HG02840 (cell line): Measurements from ENCODE around the gene HSF5.

Source experiments
- ATAC-seq: cut with Tn5 transposase; IDR thresholded peaks from one replicate; pipeline ENCODE4 v1.9.1; 2021; ENCODE audit warnings: mild to moderate bottlenecking, moderate library complexity, moderate number of reproducible peaks; ENCODE audit not compliant: unreplicated experiment, low FRiP score

HSF5 gene, protein sequence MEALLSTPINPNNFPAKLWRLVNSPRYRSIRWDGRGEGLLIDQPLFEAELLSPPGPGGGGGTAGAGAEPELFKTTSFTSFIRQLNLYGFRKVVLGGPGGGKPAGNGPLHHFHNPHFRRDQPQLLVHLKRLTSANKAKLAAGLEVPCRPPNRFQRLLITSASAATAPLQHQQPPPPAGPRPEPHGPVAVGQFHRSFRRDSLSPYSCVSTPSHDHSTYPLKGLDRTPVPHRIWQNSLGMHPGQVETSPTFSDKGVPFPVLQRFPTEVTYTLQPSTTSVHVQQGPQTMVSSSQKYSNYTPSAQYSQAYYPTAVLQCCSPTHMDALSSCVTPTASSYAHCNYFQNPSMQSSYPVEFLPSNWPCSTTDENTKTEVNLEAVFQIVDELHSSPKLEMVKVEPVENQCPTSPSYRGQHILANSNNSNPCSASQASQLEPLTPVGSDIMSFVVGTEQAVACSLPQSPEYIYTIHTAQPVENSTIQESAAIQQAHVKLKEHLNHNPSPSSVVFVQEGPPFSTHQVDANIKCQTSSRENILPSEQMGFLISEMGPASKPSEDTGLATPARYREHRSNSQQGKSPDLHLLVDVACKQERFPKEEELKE

DNA sequence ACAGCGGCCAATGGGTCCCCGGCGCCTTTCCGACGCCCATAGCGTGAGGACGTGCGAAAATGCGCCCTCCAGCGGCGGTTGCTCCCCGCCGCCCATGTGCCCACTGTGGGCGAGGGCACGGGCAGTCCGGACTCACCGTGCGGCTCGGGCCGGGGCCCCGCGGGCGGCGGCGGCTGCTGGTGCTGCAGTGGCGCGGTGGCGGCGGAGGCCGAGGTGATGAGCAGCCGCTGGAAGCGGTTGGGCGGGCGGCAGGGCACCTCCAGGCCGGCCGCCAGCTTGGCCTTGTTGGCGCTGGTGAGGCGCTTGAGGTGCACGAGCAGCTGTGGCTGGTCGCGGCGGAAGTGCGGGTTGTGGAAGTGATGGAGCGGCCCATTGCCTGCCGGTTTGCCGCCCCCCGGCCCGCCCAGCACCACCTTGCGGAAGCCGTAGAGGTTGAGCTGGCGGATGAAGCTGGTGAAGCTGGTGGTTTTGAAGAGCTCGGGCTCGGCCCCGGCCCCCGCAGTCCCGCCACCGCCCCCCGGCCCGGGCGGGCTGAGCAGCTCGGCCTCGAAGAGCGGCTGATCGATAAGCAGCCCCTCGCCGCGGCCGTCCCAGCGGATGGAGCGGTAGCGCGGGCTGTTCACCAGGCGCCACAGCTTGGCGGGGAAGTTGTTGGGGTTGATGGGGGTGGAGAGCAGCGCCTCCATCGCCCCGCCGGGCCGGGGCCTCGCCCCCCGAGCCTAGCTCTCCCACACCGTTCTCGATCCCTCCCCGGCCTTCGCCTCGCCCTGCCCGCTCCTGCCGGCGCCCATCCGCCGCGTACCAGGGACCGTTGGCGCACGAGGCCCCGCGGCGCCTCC, at the start of gene HSF5:
TSS of gene HSF5 (minus strand) at position 820 of the 839 bp plus-strand sequence. CDS start at position 686, 134 bp downstream.
- ATAC-seq, result no peak

DNA sequence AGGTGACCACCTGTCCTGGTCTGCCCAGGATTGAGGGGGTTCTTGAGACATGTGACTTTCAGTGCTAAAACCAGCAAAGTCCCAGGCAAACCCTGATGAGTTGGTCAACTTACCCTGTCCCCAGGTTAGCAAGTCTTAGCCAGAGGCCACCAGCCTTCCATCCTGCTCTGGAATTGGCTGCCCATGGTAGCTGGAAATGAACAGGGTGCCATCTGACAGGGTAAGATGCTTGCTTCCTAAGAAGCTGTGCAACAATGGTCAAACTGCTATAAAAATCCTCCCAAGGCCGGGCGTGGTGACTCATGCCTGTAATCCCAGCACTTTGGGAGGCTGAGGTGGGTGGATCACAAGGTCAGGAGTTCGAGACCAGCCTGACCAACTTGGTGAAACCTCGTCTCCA, 49.1 kb upstream of the HSF5 start:
- no peak for ATAC-seq

DNA sequence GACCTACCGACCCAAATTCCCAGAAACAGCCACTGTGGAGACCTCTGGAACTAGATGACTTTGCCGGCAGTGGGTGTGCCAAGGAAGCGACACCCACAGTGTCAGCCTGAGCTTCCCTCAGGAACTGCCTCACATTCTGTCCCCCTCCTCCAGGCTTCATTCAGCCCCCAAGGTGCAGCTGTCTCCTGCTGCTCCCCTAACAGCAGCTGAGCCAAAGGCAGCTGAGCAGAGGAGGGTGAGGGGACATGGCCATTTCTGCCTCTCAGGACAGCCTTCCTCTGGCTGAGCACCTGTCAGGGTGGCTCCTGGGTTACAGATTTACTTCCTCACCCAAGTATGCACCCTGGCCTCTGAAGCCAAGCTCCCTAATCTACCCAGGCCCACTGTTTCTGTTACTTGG, 48.3 kb upstream of the HSF5 start:
- no peak for ATAC-seq

DNA sequence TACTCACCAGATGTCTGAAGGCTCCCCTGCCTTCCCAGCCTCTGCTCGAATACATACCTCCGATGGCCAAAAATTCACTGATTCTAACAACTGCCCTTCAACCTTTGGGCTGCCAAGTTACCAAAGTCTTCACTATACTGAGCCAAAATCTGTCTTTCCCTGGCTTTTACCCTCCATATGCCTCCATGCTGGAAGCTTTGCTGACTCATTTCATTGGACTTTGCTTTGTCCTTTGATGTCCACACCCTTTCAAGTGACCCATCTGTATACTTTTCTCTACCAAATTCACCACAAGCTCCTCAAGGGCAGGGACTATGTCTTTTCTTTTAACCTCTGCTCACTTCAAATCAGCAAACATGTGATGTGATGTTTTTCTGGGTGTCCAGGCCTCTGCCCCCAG, 47.2 kb upstream of the HSF5 start:
- no peak for ATAC-seq

DNA sequence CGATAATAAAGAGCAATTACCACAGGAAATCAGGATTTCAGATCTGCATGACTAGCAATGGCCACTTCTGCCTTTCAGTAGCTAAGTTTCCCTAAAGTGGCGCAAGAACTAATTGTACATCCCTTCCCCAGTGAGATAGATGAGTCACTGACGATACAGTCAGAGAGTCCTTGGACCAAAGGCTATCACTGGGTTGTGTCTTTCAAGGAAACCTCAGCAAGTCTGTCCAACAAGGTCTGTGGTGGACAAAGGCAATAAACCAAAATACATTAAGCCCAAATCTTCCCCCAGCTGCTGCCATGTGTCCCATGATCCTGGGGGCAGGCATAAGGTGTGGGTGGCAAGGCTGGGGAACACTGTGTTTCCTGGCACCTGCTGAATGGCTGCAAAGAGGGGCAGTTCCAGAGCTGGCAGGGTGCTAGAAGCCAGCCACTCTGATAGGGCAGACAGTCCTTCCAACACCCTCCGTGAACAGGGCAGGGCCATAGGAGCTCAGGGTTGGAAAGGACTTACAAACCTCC, 46.8 kb upstream of the HSF5 start:
- no peak for ATAC-seq

DNA sequence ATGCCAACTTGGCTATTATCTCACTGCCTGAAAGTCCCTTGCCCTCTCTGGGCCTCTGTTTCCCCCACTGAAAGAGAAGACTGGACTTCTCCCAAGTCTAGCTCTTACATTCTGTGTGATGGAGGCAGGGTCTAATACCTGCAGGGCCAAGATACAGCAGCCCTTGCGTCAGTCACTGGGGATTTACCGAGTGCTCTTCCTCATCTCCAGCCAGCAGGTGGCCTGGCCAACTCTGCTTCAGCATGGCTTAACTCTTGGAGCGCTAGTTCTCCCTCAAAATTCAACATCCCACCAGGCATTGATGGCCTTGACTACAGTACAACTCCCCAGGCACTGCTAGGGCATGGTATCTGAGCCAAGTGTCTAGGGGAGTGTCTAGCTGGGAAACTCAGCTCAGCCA, 46.1 kb upstream of the HSF5 start:
- ATAC-seq, result no peak

DNA sequence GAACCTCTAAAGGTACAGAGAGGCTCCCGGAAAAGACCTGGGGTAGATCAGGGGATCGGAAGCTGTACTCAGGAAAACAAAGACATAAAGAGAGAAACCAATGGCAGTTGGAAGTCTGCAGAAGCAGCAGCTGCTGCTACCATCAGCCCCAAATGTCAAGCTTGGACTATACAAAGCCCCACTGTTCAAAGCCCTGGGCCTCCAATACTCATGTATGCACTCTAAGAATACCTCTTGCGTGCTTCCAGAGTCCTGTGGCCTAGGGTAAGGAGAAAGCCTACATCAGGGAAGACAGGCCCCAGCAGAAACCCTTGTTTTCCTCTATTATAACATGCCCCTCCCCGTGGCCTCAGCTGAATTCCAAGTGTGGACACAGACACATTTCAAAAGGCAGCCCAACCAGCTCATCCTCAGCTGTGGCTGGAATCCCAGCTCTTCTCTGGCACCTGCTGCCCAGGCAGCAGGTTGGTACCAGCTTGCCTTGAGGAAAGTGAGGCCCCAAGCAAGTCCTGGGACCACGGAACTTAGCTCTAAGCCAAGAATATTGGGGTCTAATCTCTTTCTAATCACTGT, 45.5 kb upstream of the HSF5 start:
- no peak for ATAC-seq

DNA sequence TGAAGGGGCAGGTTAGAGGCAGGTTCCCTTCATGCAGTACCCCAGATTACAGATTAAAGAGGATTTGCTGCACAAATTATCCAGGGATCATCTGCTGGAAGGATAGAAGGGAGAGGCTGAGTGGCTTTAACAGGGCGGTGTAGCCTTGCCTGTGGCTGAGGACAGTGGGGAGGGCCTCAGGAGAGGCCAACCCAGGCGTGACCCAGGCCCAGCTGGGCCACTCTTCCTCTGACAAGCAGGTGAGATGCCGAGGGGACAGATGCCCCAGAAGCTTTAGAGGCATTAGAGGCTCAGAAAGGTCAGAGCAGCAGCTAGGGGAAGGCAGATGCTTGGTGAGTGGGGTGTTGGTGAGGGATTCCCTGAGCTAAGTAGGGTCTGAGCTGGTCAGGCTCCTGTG, 44.3 kb upstream of the HSF5 start:
- ATAC-seq, result no peak

DNA sequence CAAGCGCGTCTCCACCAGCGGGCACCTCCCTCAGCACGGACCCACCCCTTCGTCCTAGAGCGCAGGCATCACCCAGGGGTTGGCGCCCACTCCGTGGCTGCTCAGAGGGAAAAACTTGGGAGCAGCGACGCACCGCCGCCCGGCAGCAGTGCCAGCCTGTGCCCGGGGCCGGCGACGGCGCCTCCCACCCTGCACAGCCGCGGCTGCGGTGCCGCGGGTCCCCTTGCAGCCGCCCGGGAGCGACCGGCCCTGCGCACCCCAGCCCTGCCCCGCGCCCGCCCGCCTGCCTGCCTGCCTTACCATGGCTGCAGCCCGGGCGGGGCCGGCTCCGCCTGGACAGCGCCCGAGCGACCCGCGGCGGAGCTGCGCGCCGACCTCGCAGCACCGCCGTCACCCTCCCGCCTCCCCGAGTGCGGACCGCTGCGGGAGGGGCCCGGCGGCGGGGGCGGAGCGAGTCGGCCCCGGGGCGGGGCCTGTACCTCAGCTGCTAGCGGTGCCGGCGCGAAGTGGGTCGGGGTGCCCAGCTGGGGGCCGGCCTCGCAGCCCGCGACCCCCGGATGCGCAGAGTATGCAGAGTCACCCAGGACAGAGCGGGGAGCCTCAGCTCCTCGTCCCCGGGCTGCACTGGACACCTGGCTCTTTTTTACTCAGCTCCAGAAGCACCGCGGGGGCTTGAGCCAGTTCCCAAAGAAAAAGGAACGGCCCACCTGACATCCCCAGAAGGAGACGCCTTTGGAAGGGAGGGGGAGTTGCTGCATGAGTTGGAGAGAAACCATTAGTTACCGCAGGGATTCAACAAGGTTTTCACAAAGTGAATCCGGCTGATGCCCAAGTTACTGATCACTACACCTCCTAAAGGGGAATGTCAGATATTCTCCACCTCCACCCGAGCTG, 43.7 kb upstream of the HSF5 start:
- ATAC-seq, result no peak

DNA sequence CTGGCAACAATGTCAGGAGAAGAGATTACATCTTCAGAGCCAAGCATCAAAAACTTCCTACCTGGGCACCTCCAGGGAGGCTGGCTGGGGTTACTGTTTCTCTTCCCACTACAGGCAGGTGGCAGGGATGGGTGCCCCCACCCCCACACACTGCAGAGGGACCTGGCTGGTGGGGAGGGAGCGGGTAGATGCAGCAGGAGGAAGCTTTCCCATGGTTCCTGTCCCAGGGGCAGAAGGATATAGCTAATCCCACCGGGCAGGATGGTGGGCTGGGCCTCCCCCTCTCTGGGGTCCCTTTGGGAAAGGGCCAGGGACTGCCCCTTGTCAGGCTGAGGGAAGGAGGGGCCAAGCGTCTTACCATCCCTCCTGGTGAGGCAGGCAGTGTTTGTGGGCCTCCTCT, 42.9 kb upstream of the HSF5 start:
- no peak for ATAC-seq

DNA sequence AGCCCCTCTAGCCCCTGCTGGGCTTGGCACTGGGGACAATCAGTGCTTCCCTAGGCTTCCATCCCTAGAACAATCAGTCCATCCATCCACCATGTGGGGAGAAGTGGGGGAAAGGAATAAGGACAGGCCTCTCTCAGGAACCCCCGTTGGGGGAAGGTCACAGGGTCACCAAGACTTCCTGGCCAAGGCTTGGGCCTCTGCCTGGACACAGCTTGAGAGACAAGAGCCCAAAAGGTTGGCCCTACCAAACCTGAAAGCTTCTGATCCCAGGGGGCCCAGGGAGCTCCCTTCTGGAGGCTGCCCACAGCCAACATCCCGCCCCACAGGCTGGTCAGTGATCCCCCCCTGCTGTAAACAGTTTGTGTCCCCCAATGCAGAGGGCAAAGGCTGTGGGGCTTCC, 42.4 kb upstream of the HSF5 start:
- ATAC-seq, result no peak

DNA sequence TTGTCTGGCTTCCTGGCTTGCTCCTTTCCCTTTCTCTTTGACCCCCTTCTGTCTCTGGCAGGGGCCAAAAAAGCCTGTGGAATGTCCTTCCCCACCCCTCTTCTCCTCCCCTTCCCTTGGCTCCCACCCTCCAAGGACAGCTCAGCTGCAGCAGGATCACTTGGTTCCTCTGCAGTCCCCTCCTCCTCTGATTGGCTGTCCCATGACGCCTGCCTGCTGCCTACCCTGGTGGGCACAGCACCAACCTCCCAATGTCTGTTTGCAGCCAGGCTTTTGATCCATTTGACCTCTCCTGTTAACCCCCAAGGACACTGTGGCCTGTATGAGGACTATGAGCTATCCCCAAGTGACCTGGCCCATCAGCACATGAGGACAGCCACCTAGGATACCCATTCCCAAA, 41.1 kb upstream of the HSF5 start:
- no peak for ATAC-seq

DNA sequence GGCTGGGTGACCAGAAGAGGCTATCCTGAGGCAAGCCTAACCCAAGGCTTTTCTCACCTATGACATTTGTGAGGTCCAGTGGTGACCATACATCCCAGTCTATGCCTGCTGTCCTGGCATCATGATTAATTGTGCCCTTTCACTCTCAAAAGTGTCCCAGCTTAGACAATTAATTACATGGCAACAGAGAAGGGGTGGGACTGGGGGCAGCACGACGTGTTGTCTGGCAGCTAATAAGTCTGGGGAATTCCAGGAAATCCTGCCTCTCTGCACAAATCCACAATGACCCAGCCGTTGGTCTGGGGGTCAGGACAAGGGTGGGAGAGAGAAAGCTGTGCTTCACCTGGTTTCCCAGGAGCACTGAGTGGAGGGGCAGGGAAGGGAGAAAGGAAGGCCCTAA, 40.2 kb upstream of the HSF5 start:
- no peak for ATAC-seq

DNA sequence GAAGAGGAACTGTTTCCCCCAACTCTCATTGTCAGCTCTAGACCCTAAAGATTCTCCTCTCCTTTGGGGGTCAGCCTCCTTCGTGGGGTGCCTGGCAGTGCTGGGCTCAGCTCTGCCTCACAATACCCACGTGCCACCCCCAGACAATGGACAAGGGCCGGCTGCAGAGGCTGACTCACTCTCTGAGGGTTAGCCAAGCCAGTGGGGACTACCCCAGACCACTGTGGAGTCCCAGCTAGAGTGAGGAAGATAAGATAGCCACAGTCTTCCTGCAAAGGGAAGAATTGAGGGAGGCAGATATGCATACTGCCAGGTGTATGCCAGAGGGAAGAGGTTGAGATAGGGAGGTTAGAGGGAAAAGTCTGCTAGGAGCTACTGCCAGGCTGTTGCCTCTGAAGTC, 39.7 kb upstream of the HSF5 start:
- no peak for ATAC-seq

DNA sequence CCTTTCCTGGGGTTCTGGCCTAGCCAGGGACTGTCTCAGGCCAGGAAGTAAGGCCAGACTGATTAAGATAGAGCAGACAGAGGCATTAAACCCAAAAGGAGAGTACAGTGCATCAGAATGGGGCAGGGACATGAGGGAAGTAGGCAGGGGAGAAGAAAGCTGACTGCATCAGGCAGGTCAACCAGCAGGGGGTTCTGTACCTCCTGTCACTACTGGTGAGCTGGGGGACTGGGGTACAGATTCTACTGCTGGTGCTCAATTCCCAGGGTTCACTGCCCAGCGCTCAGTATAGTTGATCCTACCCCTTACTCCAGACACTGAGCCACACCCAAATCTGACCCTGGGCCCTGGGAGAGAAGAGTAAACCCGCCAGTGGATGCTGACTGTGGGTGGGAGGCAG, 39.1 kb upstream of the HSF5 start:
- no peak for ATAC-seq

DNA sequence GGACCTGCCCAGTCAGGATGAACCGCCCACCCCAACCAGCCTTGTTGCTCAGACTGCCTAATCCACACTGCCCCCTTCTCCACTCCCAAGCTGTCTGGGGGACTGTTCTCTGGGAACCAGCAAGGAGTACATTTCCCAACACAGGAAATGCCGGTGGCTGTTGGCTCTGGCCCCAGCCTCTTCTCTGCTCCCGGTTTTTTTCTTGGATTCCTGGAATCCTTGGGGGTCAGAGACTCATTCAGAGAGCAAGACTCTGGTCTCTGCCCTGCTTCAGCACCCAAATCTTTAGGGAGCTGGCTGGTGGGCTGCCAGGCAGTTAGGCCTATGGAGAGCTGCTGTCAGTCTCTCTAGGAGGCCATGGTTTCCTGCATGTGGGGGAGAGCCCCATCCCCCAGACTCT, 37.0 kb upstream of the HSF5 start:
- ATAC-seq, result no peak

DNA sequence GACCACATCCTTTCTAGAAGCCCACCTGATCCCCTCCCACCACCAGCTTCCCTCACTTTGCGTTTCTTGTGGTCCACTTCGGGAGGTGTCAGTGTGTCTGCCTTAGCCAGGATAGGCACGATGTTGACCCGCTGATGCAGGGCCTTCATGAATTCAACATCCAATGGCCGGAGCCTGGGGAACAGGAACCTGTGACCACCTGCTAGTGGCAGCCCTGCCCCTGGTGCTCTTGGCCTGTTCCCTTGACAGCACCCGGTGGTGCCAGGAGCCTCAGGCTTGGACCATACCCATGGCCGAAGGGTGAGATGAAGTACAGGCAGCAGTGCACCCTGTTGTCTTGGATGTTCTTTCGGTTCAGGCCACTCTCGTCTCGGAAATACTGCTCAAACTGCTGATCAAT, 33.5 kb upstream of the HSF5 start:
- no peak for ATAC-seq

DNA sequence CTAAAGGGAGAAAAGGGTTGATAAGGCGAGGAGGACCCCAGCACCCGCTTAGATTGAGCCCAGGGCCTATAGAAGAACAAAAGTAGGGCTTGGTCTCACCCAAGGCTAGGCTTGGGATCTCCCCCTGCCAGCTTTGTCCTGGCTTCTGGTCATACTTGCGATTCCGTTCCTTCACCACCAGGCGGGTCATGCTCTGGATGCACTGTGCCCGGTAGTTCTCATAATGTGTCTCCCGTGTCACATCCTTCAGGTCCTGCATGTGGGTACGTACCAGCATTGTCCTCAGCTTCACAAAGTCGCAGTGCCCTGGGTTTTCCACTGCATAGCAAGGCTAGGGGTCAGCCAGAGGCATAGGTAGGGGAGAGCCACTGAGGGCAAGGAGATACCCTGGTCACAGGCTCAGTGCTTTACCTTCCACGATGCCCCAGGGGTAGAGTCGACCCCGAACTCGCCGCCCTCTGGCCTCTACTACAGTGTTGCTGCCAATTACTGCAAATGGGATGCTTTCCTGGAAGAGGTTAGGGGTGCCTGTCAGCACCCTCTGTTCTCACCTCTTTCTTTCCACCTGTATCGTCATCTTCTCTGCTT, 32.7 kb upstream of the HSF5 start:
- no peak for ATAC-seq

DNA sequence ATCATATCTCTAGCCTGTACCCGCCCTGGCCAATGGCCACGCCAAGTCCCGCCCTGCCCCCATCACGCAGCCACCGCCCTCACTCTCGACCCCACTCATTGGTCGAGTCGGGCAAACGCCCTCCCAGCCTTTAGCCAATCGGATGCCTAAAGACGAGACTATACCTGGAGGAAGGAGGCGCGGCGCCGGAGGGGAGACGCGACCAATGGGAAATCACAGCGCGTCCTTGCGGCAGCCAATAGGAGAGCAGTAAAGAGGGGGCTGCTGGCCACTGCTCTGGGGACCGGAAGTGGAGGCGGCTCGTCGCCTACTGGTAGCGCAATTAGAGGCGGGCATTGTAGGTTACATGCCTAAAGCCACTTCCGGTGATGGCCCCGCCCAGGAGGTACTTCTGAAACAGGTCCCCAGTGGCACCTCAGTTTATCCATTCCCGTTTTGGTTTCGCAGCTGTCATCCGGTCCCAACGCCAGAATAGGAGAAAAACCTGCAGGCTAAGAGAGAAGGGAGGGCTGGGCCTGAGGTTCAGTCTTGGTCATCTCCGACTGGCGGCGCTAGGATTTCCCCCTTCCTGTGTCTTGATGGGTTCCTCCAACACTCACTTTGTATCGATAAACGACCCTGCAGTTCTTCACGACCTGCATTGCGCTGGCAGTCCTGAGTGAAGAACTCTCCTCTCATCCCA, 29.9 kb upstream of the HSF5 start:
- ATAC-seq, result peak; percentile 86
